Activated CD4-positive, alpha-beta T cell treated with anti-CD3 and anti-CD28 coated beads, Interleukin-2, amount 10 ng/mL, durations not matched to agents 24 days and 14 days (primary cell): Measurements from ENCODE around the gene UNC13C. TPM values are rescaled to one million over a fixed set of nuclear protein-coding genes. Genes with fewer than 3 reads are reported as not detected.

Source experiments
- DNase-seq: peaks from one replicate; pipeline ENCODE4 v3.0.0; 2022
- H3K27ac Mint-ChIP-seq: one replicate; pipeline ENCODE4 v1.8.0; 2022; ENCODE audit warnings: mild to moderate bottlenecking, mixed read lengths
- H3K27me3 Mint-ChIP-seq: one replicate; pipeline ENCODE4 v1.8.0; 2022; ENCODE audit warnings: mixed read lengths
- H3K36me3 Mint-ChIP-seq: one replicate; pipeline ENCODE4 v1.8.0; 2022; ENCODE audit warnings: low read depth, mild to moderate bottlenecking, mixed read lengths
- H3K4me1 Mint-ChIP-seq: one replicate; pipeline ENCODE4 v1.8.0; 2021; ENCODE audit warnings: mixed read lengths
- H3K4me3 Mint-ChIP-seq: one replicate; pipeline ENCODE4 v1.8.0; 2022; ENCODE audit warnings: mild to moderate bottlenecking, moderate library complexity, mixed read lengths
- H3K9me3 Mint-ChIP-seq: one replicate; pipeline ENCODE4 v1.8.0; 2021; ENCODE audit warnings: mixed read lengths
- intact Hi-C: fragments of 100-400 bp; cut with micrococcal nuclease; formaldehyde crosslinking; loops from one replicate; pipeline ENCODE4 v1.15.1; 2023
- total RNA-seq: library from RNA; stranded (reverse); gene quantifications from 2 replicates; pipeline ENCODE4 v1.2.3, GENCODE V29; 2022

The UNC13C gene
- total RNA-seq, 1 donor from 2014 or later: not detected

GRCh38 chr15:54307926-54308325, 329.7 kb downstream of the UNC13C start:
- Mint-ChIP-seq H3K4me3 (no peak overlapping the region), H3K4me1 (no peaks in the 10 kb centered on the region), H3K27me3 (no peaks in the 10 kb centered on the region), H3K27ac (no peak overlapping the region), H3K36me3 (no peaks in the 10 kb centered on the region), H3K9me3 (no peaks in the 10 kb centered on the region)
- no peak for DNase-seq
- intact Hi-C loops: no loop called here

GRCh38 chr15:54312528-54312927, 334.3 kb downstream of the UNC13C start:
- Mint-ChIP-seq H3K4me1 (no peaks in the 10 kb centered on the region), H3K27me3 (no peaks in the 10 kb centered on the region), H3K4me3 (no peak overlapping the region), H3K9me3 (no peaks in the 10 kb centered on the region), H3K36me3 (no peaks in the 10 kb centered on the region), H3K27ac (no peak overlapping the region)
- no peak for DNase-seq
- intact Hi-C loops: no loop called here

GRCh38 chr15:54321426-54321825, 343.2 kb downstream of the UNC13C start:
- intact Hi-C loops: no loop called here
- H3K4me1 Mint-ChIP-seq: no peaks in the 10 kb centered on the region
- H3K9me3 Mint-ChIP-seq: no peaks in the 10 kb centered on the region

GRCh38 chr15:54322341-54322740, 344.1 kb downstream of the UNC13C start:
- Mint-ChIP-seq H3K27me3 (no peaks in the 10 kb centered on the region), H3K9me3 (no peaks in the 10 kb centered on the region), H3K36me3 (no peaks in the 10 kb centered on the region), H3K27ac (no peak overlapping the region), H3K4me1 (no peaks in the 10 kb centered on the region), H3K4me3 (no peak overlapping the region)
- no peak for DNase-seq
- intact Hi-C loops: no loop called here

More at GRCh38 chr15:54321426-54321825, 343.2 kb downstream of the UNC13C start:
- Mint-ChIP-seq H3K27me3 (no peaks in the 10 kb centered on the region), H3K27ac (no peak overlapping the region), H3K4me3 (no peak overlapping the region), H3K36me3 (no peaks in the 10 kb centered on the region)
- DNase-seq: no peak

- H3K27me3 Mint-ChIP-seq: no peaks in the 10 kb centered on the region
- no peak overlapping the region for H3K4me3 Mint-ChIP-seq
- no peak for DNase-seq
- peaks cover 4% of the 10 kb centered on the region for H3K9me3 Mint-ChIP-seq
- H3K36me3 Mint-ChIP-seq: no peaks in the 10 kb centered on the region
- no peaks in the 10 kb centered on the region for H3K4me1 Mint-ChIP-seq
- H3K27ac Mint-ChIP-seq: no peak overlapping the region
- intact Hi-C loops: no loop called here
Measured at GRCh38 chr15:54345301-54345700, 367.1 kb downstream of the UNC13C start.

GRCh38 chr15:54345827-54346226, 367.6 kb downstream of the UNC13C start:
- peaks cover 4% of the 10 kb centered on the region for H3K9me3 Mint-ChIP-seq

GRCh38 chr15:54347082-54347827, 369.0 kb downstream of the UNC13C start:
- no peak overlapping the region for H3K27ac Mint-ChIP-seq
- no peaks in the 10 kb centered on the region for H3K4me1 Mint-ChIP-seq
- no peak for DNase-seq
- H3K36me3 Mint-ChIP-seq: no peaks in the 10 kb centered on the region
- no peaks in the 10 kb centered on the region for H3K27me3 Mint-ChIP-seq
- H3K9me3 Mint-ChIP-seq: peaks cover 4% of the 10 kb centered on the region
- intact Hi-C loops: no loop called here
- H3K4me3 Mint-ChIP-seq: no peak overlapping the region

More at GRCh38 chr15:54345827-54346226, 367.6 kb downstream of the UNC13C start:
- Mint-ChIP-seq H3K27ac (no peak overlapping the region), H3K27me3 (no peaks in the 10 kb centered on the region), H3K36me3 (no peaks in the 10 kb centered on the region), H3K4me3 (no peak overlapping the region), H3K4me1 (no peaks in the 10 kb centered on the region)
- DNase-seq: no peak
- intact Hi-C loops: no loop called here

- Mint-ChIP-seq H3K9me3 (no peaks in the 10 kb centered on the region), H3K4me1 (no peaks in the 10 kb centered on the region), H3K27ac (no peak overlapping the region), H3K27me3 (no peaks in the 10 kb centered on the region), H3K36me3 (no peaks in the 10 kb centered on the region), H3K4me3 (no peak overlapping the region)
- no peak for DNase-seq
- intact Hi-C loops: no loop called here
Measured at GRCh38 chr15:54353726-54354125, 375.5 kb downstream of the UNC13C start.

GRCh38 chr15:54354341-54354740, 376.1 kb downstream of the UNC13C start:
- Mint-ChIP-seq H3K27ac (no peak overlapping the region), H3K9me3 (no peaks in the 10 kb centered on the region), H3K4me1 (no peaks in the 10 kb centered on the region), H3K36me3 (no peaks in the 10 kb centered on the region), H3K27me3 (no peaks in the 10 kb centered on the region), H3K4me3 (no peak overlapping the region)
- intact Hi-C loops: no loop called here
- no peak for DNase-seq

GRCh38 chr15:54364961-54365360, 386.7 kb downstream of the UNC13C start:
- intact Hi-C loops: no loop called here
- peaks cover 4% of the 10 kb centered on the region for H3K9me3 Mint-ChIP-seq

GRCh38 chr15:54373332-54373731, 395.1 kb downstream of the UNC13C start:
- Mint-ChIP-seq H3K27me3 (no peaks in the 10 kb centered on the region), H3K9me3 (peaks cover 3% of the 10 kb centered on the region), H3K27ac (no peak overlapping the region), H3K36me3 (no peaks in the 10 kb centered on the region), H3K4me3 (no peak overlapping the region), H3K4me1 (no peaks in the 10 kb centered on the region)
- intact Hi-C loops: no loop called here
- no peak for DNase-seq

More at GRCh38 chr15:54364961-54365360, 386.7 kb downstream of the UNC13C start:
- DNase-seq: no peak
- Mint-ChIP-seq H3K4me1 (no peaks in the 10 kb centered on the region), H3K4me3 (no peak overlapping the region), H3K36me3 (no peaks in the 10 kb centered on the region), H3K27me3 (no peaks in the 10 kb centered on the region), H3K27ac (no peak overlapping the region)

- H3K4me3 Mint-ChIP-seq: no peak overlapping the region
- H3K9me3 Mint-ChIP-seq: peaks cover 3% of the 10 kb centered on the region
- no peak for DNase-seq
- H3K36me3 Mint-ChIP-seq: no peaks in the 10 kb centered on the region
- H3K27me3 Mint-ChIP-seq: no peaks in the 10 kb centered on the region
- no peaks in the 10 kb centered on the region for H3K4me1 Mint-ChIP-seq
- no peak overlapping the region for H3K27ac Mint-ChIP-seq
- intact Hi-C loops: no loop called here
Measured at GRCh38 chr15:54374184-54374952, 396.1 kb downstream of the UNC13C start.

GRCh38 chr15:54387799-54388198, 409.6 kb downstream of the UNC13C start:
- DNase-seq: no peak
- Mint-ChIP-seq H3K4me1 (no peaks in the 10 kb centered on the region), H3K9me3 (no peaks in the 10 kb centered on the region), H3K4me3 (no peak overlapping the region), H3K36me3 (no peaks in the 10 kb centered on the region), H3K27ac (no peak overlapping the region), H3K27me3 (no peaks in the 10 kb centered on the region)
- intact Hi-C loops: no loop called here

GRCh38 chr15:54388746-54389145, 410.5 kb downstream of the UNC13C start:
- intact Hi-C loops: no loop called here
- Mint-ChIP-seq H3K9me3 (no peaks in the 10 kb centered on the region), H3K36me3 (no peaks in the 10 kb centered on the region), H3K4me1 (no peaks in the 10 kb centered on the region), H3K27ac (no peak overlapping the region), H3K4me3 (no peak overlapping the region), H3K27me3 (no peaks in the 10 kb centered on the region)
- DNase-seq: no peak
